Pericardium fibroblast (primary cell): ENCODE data around the gene RPL10. TPM values are rescaled to one million over a fixed set of nuclear protein-coding genes. Genes with fewer than 3 reads are reported as not detected.

Experiments used
- total RNA-seq: library from RNA; depleted of rRNA; stranded (reverse); fragments of >200 nt; gene quantifications from 2 replicates; pipeline ENCODE4 v1.2.3, GENCODE V29; 2015

RPL10 gene
- 9,658 and 12,949 TPM in 2 replicates for total RNA-seq

GRCh38 chrX:154397888-154398667, at the start of gene RPL10:
Gene RPL10, plus strand, starts transcription at chrX:154398377. Its CDS starts 143 bp downstream, at chrX:154398520.

GRCh38 chrX:154374313-154375155, 23.6 kb upstream of the RPL10 start, which contains the start of gene FLNA:
Gene FLNA, minus strand, starts transcription at chrX:154374634. Its CDS starts 3,389 bp downstream, at chrX:154371245.

GRCh38 chrX:154378799-154379568, 19.2 kb upstream of the RPL10 start, which contains the start of gene EMD:
Gene EMD, plus strand, starts transcription at chrX:154379295. Its CDS starts 190 bp downstream, at chrX:154379485.

GRCh38 chrX:154409222-154409871, 11.2 kb downstream of the RPL10 start, which contains the start of gene DNASE1L1:
Gene DNASE1L1, minus strand, starts transcription at chrX:154409254. Its CDS starts 3,686 bp downstream, at chrX:154405568.

GRCh38 chrX:154428176-154429171, 30.3 kb downstream of the RPL10 start, which contains the start of gene ATP6AP1:
Gene ATP6AP1, plus strand, starts transcription at chrX:154428677. Its CDS starts 16 bp downstream, at chrX:154428693.

GRCh38 chrX:154436983-154437752, 39.0 kb downstream of the RPL10 start, which contains the start of gene GDI1:
Gene GDI1, plus strand, starts transcription at chrX:154437154. Its CDS starts 101 bp downstream, at chrX:154437255.

GRCh38 chrX:154443992-154444754, 46.0 kb downstream of the RPL10 start, which contains the start of gene FAM50A:
Gene FAM50A, plus strand, starts transcription at chrX:154444141. Its CDS starts 95 bp downstream, at chrX:154444236.

Other genes starting within 250 kb of the RPL10 start
- not detected in 2 replicates for gene OPN1MW, start 215.8 kb upstream of the RPL10 start, total RNA-seq
- not detected in 2 replicates for gene OPN1MW2, start 178.6 kb upstream of the RPL10 start, total RNA-seq
- not detected in 2 replicates for gene OPN1MW3, start 140.8 kb upstream of the RPL10 start, total RNA-seq
- not detected in 2 replicates for gene TEX28, start 103.3 kb upstream of the RPL10 start, total RNA-seq
- not detected in 2 replicates for gene TKTL1, start 102.6 kb upstream of the RPL10 start, total RNA-seq
- 918 and 2,171 TPM in 2 replicates for gene FLNA, start 23.7 kb upstream of the RPL10 start, total RNA-seq
- 73.5 and 86.1 TPM in 2 replicates for gene EMD, start 19.1 kb upstream of the RPL10 start, total RNA-seq
- gene DNASE1L1, start 10.9 kb downstream of the RPL10 start, total RNA-seq: 33.7 and 34.2 TPM in 2 replicates
- 17.0 and 23.9 TPM in 2 replicates for gene TAFAZZIN, start 13.2 kb downstream of the RPL10 start, total RNA-seq
- 43.3 and 50.6 TPM in 2 replicates for gene ATP6AP1, start 30.3 kb downstream of the RPL10 start, total RNA-seq
- gene GDI1, start 38.8 kb downstream of the RPL10 start, total RNA-seq: 89.5 and 101 TPM in 2 replicates
- 42.2 and 65.5 TPM in 2 replicates for gene FAM50A, start 45.8 kb downstream of the RPL10 start, total RNA-seq
- gene PLXNA3, start 59.9 kb downstream of the RPL10 start, total RNA-seq: 14.9 and 41.3 TPM in 2 replicates
- 45.6 and 72.6 TPM in 2 replicates for gene LAGE3, start 80.9 kb downstream of the RPL10 start, total RNA-seq
- gene UBL4A, start 88.2 kb downstream of the RPL10 start, total RNA-seq: 30.6 and 37.0 TPM in 2 replicates
- 30.8 and 32.3 TPM in 2 replicates for gene SLC10A3, start 92.3 kb downstream of the RPL10 start, total RNA-seq
- 41.6 and 42.7 TPM in 2 replicates for gene FAM3A, start 117.9 kb downstream of the RPL10 start, total RNA-seq
- 144 and 225 TPM in 2 replicates for gene G6PD, start 148.5 kb downstream of the RPL10 start, total RNA-seq
- 12.3 and 18.2 TPM in 2 replicates for gene IKBKG, start 149.2 kb downstream of the RPL10 start, total RNA-seq
- not detected in 2 replicates for gene CTAG1A, start 186.8 kb downstream of the RPL10 start, total RNA-seq
- gene CTAG1B, start 220.9 kb downstream of the RPL10 start, total RNA-seq: not detected in 2 replicates